NB4 (cell line): ENCODE data around the gene KIAA1549.

ENCODE experiments used
- DNase-seq: peaks from one replicate; pipeline ENCODE4 v3.0.0; 2010; ENCODE audit warnings: low read depth
- H3K4me3 ChIP-seq: one replicate; pipeline ENCODE4 v1.5.1; 2011; ENCODE audit warnings: mild to moderate bottlenecking, low read depth, low read length, moderate library complexity
- CTCF ChIP-seq: IDR thresholded peaks from one replicate; pipeline ENCODE4 v1.5.1; 2012; ENCODE audit warnings: low read depth, low read length
- MAX ChIP-seq: IDR thresholded peaks from 2 replicates; pipeline ENCODE4 v1.6.1; 2011; ENCODE audit warnings: low read depth, low read length
- MYC ChIP-seq: IDR thresholded peaks from 2 replicates; pipeline ENCODE4 v1.6.1; 2011; ENCODE audit warnings: low read depth, low read length
- POLR2A ChIP-seq: IDR thresholded peaks from 2 replicates; pipeline ENCODE4 v1.6.1; 2011; ENCODE audit warnings: mild to moderate bottlenecking; ENCODE audit not compliant: insufficient read length; ENCODE audit errors: extremely low read depth

KIAA1549 gene

GRCh38 chr7:138785587-138786437 lies 195.4 kb downstream of the KIAA1549 start:
- H3K4me3 ChIP-seq: no peak overlapping the region
- TF ChIP-seq POLR2A (no peak), CTCF (no peak), MYC (no peak), MAX (no peak)
- DNase-seq: no peak

- no peak overlapping the region for H3K4me3 ChIP-seq
- TF ChIP-seq POLR2A: no peak
- no peak for TF ChIP-seq MYC
- no peak for TF ChIP-seq MAX
- TF ChIP-seq CTCF: no peak
- no peak for DNase-seq
Measured at GRCh38 chr7:138784692-138785091, 196.5 kb downstream of the KIAA1549 start.
